Hematopoietic multipotent progenitor cell treated with erythropoietin and hydrocortisone succinate and interleukin-3 and kit ligand, for 15 days (in vitro differentiated cells): Measurements from ENCODE around the gene DDX10.

ENCODE experiments used
- DNase-seq: peaks from one replicate; pipeline ENCODE4 v3.0.0-alpha.2; 2015; ENCODE audit warnings: low spot score

DDX10 gene

GRCh38 chr11:108939135-108939534 lies 274.3 kb downstream of the DDX10 start:
- no peak for DNase-seq

- DNase-seq, result no peak
These were observed 279.0 kb downstream of the DDX10 start for GRCh38 chr11:108943853-108944252.

GRCh38 chr11:108944471-108945178 lies 279.8 kb downstream of the DDX10 start:
- DNase-seq, result no peak

GRCh38 chr11:108945341-108945740 lies 280.5 kb downstream of the DDX10 start:
- DNase-seq, result no peak

- DNase-seq, result no peak
These were observed 283.0 kb downstream of the DDX10 start for GRCh38 chr11:108947654-108948570.

GRCh38 chr11:108958368-108959104 lies 293.7 kb downstream of the DDX10 start:
- no peak for DNase-seq

- DNase-seq, result no peak
These were observed 294.4 kb downstream of the DDX10 start for GRCh38 chr11:108959105-108959761.

- DNase-seq, result no peak
These were observed 295.0 kb downstream of the DDX10 start for GRCh38 chr11:108959874-108960273.

- DNase-seq, result no peak
These were observed 295.6 kb downstream of the DDX10 start for GRCh38 chr11:108960501-108960900.

- no peak for DNase-seq
These were observed 296.2 kb downstream of the DDX10 start for GRCh38 chr11:108961095-108961494.

- no peak for DNase-seq
These were observed 298.2 kb downstream of the DDX10 start for GRCh38 chr11:108963118-108963517.

GRCh38 chr11:108965306-108966001 lies 300.6 kb downstream of the DDX10 start:
- no peak for DNase-seq

- DNase-seq, result no peak
These were observed 301.3 kb downstream of the DDX10 start for GRCh38 chr11:108966206-108966605.

GRCh38 chr11:108966978-108967377 lies 302.1 kb downstream of the DDX10 start:
- no peak for DNase-seq

- no peak for DNase-seq
These were observed 302.7 kb downstream of the DDX10 start for GRCh38 chr11:108967571-108967970.

- no peak for DNase-seq
These were observed 305.5 kb downstream of the DDX10 start for GRCh38 chr11:108970221-108970991.

- DNase-seq, result no peak
These were observed 308.7 kb downstream of the DDX10 start for GRCh38 chr11:108973402-108974162.

GRCh38 chr11:108975026-108975425 lies 310.2 kb downstream of the DDX10 start:
- no peak for DNase-seq

- DNase-seq, result no peak
These were observed 310.8 kb downstream of the DDX10 start for GRCh38 chr11:108975641-108976071.
